H7 (cell line): ENCODE data around the gene MUC15. TPM values are rescaled to one million over a fixed set of nuclear protein-coding genes. Genes with fewer than 3 reads are reported as not detected.
A peak's percentile ranks its signal among the peaks of the same experiment; 100 is the strongest.

Source experiments
- DNase-seq: peaks from one replicate; pipeline ENCODE4 v3.0.0; 2012
- H3K27me3 ChIP-seq: 2 replicates; pipeline ENCODE4 v1.6.0; 2011; ENCODE audit warnings: mild to moderate bottlenecking, low read length; ENCODE audit not compliant: control insufficient read depth, insufficient read depth
- H3K36me3 ChIP-seq: replicated peaks from 2 replicates; pipeline ENCODE4 v1.5.1; 2011; ENCODE audit warnings: low read length; ENCODE audit not compliant: control insufficient read depth, insufficient read depth
- H3K4me3 ChIP-seq: 2 replicates; pipeline ENCODE4 v1.5.1; 2011; ENCODE audit warnings: low read depth, mild to moderate bottlenecking, control low read depth, low read length, moderate library complexity; ENCODE audit not compliant: insufficient read depth
- total RNA-seq: library from RNA; depleted of rRNA; stranded (reverse); fragments of >200 nt; shearing (Covaris generic); gene quantifications from 2 replicates; pipeline ENCODE4 v1.2.3, GENCODE V29; 2014; rRNA removed

The MUC15 gene
- total RNA-seq, 1 experiment from 2014 or later, result not detected

- no peak overlapping the region for H3K4me3 ChIP-seq
- H3K27me3 ChIP-seq, result no peaks in the 10 kb centered on the region
- DNase-seq, result no peak
- no peaks in the 10 kb centered on the region for H3K36me3 ChIP-seq
Observed at GRCh38 chr11:26551186-26551801, 20.8 kb downstream of the MUC15 start.

GRCh38 chr11:26550022-26550421, 22.0 kb downstream of the MUC15 start:
- DNase-seq, result no peak
- H3K27me3 ChIP-seq, result no peaks in the 10 kb centered on the region
- H3K36me3 ChIP-seq, result no peaks in the 10 kb centered on the region
- no peak overlapping the region for H3K4me3 ChIP-seq

DNA sequence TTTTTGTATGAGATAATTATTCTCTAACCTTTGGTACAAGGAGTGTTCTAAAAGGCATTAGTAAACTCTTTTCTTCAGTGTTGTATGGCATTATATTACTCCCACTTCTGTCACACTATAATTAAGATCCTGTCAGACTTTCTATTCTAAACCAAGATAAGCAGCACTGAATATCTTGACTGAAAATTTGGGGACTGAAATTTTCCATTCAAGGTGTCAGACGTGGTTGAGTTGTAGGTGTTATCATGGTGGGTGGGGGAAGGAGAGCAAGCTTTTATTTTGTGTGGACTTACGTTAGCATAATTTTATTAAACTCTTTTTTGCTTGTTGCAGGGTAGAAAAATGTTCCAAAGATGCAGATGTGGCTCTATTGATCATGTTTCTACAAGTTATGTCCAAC, 22.9 kb downstream of the MUC15 start:
- no peak for DNase-seq
- Histone ChIP-seq H3K27me3 (no peaks in the 10 kb centered on the region), H3K4me3 (no peak overlapping the region), H3K36me3 (no peaks in the 10 kb centered on the region)

GRCh38 chr11:26541870-26542269, 30.2 kb downstream of the MUC15 start:
- DNase-seq, result no peak
- Histone ChIP-seq H3K4me3 (no peak overlapping the region), H3K27me3 (no peaks in the 10 kb centered on the region), H3K36me3 (no peaks in the 10 kb centered on the region)

DNA sequence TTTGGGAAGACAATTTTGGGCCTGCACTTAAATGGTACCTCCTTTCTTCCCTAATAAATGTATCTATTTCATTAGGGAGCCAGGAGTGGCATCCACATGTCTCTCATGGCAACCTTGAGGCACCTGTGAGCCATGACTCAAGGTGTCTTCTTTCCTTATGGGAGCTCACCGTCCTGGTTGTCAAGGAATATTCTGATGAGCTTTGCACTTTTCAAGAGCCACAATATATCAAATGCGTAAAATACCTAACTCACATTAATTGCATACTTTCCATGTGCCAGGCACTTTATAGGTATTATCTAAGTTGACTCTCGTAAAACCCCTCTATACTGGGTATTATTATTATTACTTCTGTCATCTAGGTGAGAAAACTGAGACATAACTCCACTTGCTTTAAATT, 32.5 kb downstream of the MUC15 start:
- Histone ChIP-seq H3K4me3 (no peak overlapping the region), H3K36me3 (no peaks in the 10 kb centered on the region), H3K27me3 (no peaks in the 10 kb centered on the region)
- no peak for DNase-seq

GRCh38 chr11:26537341-26537740, 34.7 kb downstream of the MUC15 start:
- H3K27me3 ChIP-seq, result no peaks in the 10 kb centered on the region
- no peaks in the 10 kb centered on the region for H3K36me3 ChIP-seq
- no peak overlapping the region for H3K4me3 ChIP-seq
- no peak for DNase-seq

DNA sequence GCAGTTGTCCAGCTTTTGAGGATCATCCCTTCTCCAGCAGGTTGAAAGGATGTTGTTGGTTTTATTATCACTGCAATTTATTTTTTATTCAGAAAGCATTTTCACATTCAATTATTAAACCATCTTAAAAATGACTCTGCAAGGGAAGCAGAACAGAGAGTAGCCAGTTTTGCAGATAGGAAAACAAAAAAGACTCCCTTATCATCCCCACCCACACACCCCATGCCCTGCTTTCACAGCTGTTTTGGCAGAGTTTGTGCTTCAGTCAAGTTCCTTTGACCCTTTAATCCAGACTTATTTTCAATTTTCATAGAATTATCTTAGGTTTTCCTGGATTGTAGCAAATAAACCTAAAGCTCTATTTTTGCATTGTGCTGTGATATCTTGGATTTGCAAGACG, 44.4 kb downstream of the MUC15 start:
- H3K36me3 ChIP-seq, result no peaks in the 10 kb centered on the region
- H3K4me3 ChIP-seq, result no peak overlapping the region
- no peak for DNase-seq
- H3K27me3 ChIP-seq, result peaks cover 22% of the 10 kb centered on the region

DNA sequence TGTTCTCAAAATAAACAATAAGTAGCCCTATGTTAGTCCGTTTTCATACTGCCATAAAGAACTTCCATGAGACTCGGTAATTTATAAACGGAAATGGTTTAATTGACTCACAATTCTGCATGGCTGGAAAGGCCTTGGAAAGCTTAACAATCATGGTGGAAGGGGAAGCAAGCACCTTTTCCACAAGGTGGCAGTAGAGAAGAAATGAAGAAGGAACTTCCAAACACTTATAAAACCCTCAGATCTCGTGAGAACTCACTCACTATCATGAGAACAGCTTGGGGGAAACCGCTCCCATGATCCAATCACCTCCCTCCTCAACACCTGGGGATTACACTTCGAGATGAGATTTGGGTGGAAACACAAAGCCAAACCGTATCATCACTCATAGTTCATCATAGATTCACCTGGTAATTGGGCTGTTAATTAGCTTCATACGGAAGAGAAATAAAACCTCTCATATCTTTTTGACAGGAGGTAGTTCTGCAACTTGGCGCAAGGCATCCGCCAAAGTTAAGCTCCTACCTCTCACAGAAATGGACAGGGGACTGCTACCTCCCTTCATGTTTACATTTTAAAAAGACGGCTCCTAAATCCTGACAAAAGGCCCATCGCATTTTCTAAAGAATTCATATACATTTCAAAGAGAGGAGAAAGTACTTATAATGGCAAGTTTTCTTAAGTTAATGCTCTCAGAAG, 49.0 kb downstream of the MUC15 start:
- peaks cover 22% of the 10 kb centered on the region for H3K27me3 ChIP-seq
- DNase-seq, result peak; percentile 43
- H3K4me3 ChIP-seq, result peak overlapping the region; percentile 25; the same call in 1 of the 2 replicates
- no peaks in the 10 kb centered on the region for H3K36me3 ChIP-seq

- Histone ChIP-seq H3K4me3 (no peak overlapping the region), H3K27me3 (peaks cover 7% of the 10 kb centered on the region), H3K36me3 (no peaks in the 10 kb centered on the region)
- DNase-seq, result no peak
Observed at GRCh38 chr11:26519469-26519868, 52.6 kb downstream of the MUC15 start.

- Histone ChIP-seq H3K27me3 (no peaks in the 10 kb centered on the region), H3K36me3 (no peaks in the 10 kb centered on the region), H3K4me3 (no peak overlapping the region)
- DNase-seq, result no peak
Observed at GRCh38 chr11:26512196-26512595, 59.9 kb downstream of the MUC15 start.

GRCh38 chr11:26510756-26511155, 61.3 kb downstream of the MUC15 start:
- H3K4me3 ChIP-seq, result no peak overlapping the region
- no peaks in the 10 kb centered on the region for H3K36me3 ChIP-seq
- no peaks in the 10 kb centered on the region for H3K27me3 ChIP-seq
- DNase-seq, result no peak

DNA sequence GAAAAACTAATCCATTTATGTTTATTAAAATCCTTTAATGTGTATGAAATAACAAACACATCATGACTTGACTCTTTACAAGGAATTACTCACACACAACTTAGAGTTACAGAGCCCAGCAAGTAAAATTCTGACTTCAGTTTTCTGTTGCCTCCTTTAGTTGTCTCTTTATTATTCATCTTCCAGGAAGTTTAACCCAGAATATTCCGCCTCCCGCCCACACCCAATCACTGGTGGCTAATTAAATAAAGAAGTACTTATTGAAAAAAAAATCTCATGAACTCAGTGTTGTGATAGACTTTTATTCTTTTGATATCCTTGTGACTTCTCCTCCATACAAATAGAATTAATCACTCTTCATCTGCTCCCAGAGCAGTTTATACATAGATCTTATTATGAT, 61.9 kb downstream of the MUC15 start:
- no peak for DNase-seq
- Histone ChIP-seq H3K27me3 (no peaks in the 10 kb centered on the region), H3K4me3 (no peak overlapping the region), H3K36me3 (no peaks in the 10 kb centered on the region)

Other genes with a start within 250 kb of the MUC15 start
- not detected in 2 replicates for gene ANO3, start 240.1 kb downstream of the MUC15 start, total RNA-seq
- gene SLC5A12, start 149.8 kb upstream of the MUC15 start, total RNA-seq, result 2.3 and 3.1 TPM in 2 replicates